AG04450 (cell line): ENCODE measurements around the gene VCAN. TPM values are rescaled to one million over a fixed set of nuclear protein-coding genes. Genes with fewer than 3 reads are reported as not detected.

Source experiments
- CTCF ChIA-PET: fragments of 300-600, 350-600 bp; formaldehyde crosslinking; extraction: SDS; loops from one replicate; lab custom pipeline; 2022; ENCODE audit warnings: antibody characterized with exemption, inconsistent platforms; lab: Charles Lee
- POLR2A ChIA-PET: fragments of 350-600 bp; formaldehyde crosslinking; extraction: SDS; loops from one replicate; lab custom pipeline; 2021; ENCODE audit warnings: antibody characterized with exemption, inconsistent platforms; lab: Yijun Ruan, JAX
- DNase-seq: peaks from one replicate; pipeline ENCODE4 v3.0.0-alpha.2; 2011; ENCODE audit warnings: low read depth, low spot score
- H3K27ac ChIP-seq: one replicate; pipeline ENCODE4 v1.5.1; 2012; ENCODE audit warnings: low read depth, low read length, control low read depth
- H3K27me3 ChIP-seq: one replicate; pipeline ENCODE4 v1.6.0; 2012; ENCODE audit warnings: low read length; ENCODE audit not compliant: control insufficient read depth, insufficient read depth
- H3K4me3 ChIP-seq: 2 replicates; pipeline ENCODE4 v1.5.1; 2011; ENCODE audit warnings: mild to moderate bottlenecking, low read depth, low read length, control low read depth
- H3K9me3 ChIP-seq: 2 replicates; pipeline ENCODE4 v1.5.1; 2012; ENCODE audit warnings: low read length; ENCODE audit not compliant: control insufficient read depth, insufficient read depth
- CTCF ChIP-seq: IDR thresholded peaks from 2 replicates; pipeline ENCODE4 v1.5.1; 2011; ENCODE audit warnings: low read depth, low read length, control low read depth, inconsistent platforms
- polyA plus RNA-seq: library from polyadenylated mRNA; depleted of rRNA; stranded (reverse); fragments of >200 nt; gene quantifications from 2 replicates; pipeline ENCODE4 v1.2.3, GENCODE V29; 2011

VCAN gene
- polyA plus RNA-seq, 1 experiment: 171 TPM

- ChIA-PET CTCF (interaction anchor here (1.0 kb wide), 1 partner anchor 11 kb away, joined by 3 read pairs; no protein-coding TSS in a partner anchor), POLR2A (no interaction called here)
- H3K4me3 ChIP-seq: no peak overlapping the region
- H3K27ac ChIP-seq: no peak overlapping the region
- TF ChIP-seq CTCF: no peak
- DNase-seq: no peak
- H3K27me3 ChIP-seq: no peaks in the 10 kb centered on the region
- H3K9me3 ChIP-seq: no peaks in the 10 kb centered on the region
Measured at GRCh38 chr5:83528439-83528769, 56.9 kb downstream of the VCAN start.

DNA sequence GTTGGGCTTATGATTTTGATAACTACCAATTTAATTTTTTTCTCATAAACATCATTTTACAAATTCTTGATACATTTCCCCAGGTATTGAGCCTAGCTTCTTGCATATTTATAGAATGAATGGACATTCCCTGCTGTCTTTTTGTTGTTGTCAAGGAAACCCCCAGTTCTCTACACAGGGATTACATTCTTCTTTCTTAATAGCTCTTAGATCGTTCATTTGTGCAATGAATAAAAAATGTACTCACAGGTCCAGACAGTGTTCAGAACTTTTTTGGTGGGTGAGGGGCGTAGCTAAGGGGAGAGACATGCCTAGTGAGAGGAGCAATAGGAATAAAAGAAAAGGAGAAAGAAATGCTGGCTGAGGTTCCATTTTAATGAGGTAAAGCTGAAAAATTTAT is 58.6 kb downstream of the VCAN start:
- DNase-seq: no peak
- H3K27ac ChIP-seq: no peak overlapping the region
- ChIA-PET POLR2A (interaction anchor here (0.5 to 0.7 kb wide), 3 partner anchors 21 to 1252 kb away, joined by 3 to 6 read pairs (median 4); partner anchors contain the start of gene RPS23), CTCF (no interaction called here)
- H3K9me3 ChIP-seq: no peaks in the 10 kb centered on the region
- H3K4me3 ChIP-seq: no peak overlapping the region
- TF ChIP-seq CTCF: no peak
- H3K27me3 ChIP-seq: no peaks in the 10 kb centered on the region

- CTCF ChIA-PET: interaction anchor here (0.6 kb wide), 1 partner anchor 375 kb away, joined by 3 read pairs; no protein-coding TSS in a partner anchor
- no peak overlapping the region for H3K4me3 ChIP-seq
- no peaks in the 10 kb centered on the region for H3K9me3 ChIP-seq
- POLR2A ChIA-PET: no interaction called here
- DNase-seq: no peak
- TF ChIP-seq CTCF: no peak
- H3K27ac ChIP-seq: no peak overlapping the region
- no peaks in the 10 kb centered on the region for H3K27me3 ChIP-seq
Measured at GRCh38 chr5:83531661-83532060, 60.1 kb downstream of the VCAN start.

DNA sequence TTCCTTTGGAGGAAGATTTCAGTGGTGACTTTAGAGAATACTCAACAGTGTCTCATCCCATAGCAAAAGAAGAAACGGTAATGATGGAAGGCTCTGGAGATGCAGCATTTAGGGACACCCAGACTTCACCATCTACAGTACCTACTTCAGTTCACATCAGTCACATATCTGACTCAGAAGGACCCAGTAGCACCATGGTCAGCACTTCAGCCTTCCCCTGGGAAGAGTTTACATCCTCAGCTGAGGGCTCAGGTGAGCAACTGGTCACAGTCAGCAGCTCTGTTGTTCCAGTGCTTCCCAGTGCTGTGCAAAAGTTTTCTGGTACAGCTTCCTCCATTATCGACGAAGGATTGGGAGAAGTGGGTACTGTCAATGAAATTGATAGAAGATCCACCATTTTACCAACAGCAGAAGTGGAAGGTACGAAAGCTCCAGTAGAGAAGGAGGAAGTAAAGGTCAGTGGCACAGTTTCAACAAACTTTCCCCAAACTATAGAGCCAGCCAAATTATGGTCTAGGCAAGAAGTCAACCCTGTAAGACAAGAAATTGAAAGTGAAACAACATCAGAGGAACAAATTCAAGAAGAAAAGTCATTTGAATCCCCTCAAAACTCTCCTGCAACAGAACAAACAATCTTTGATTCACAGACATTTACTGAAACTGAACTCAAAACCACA is 67.4 kb downstream of the VCAN start:
- POLR2A ChIA-PET: no interaction called here
- no peak for DNase-seq
- H3K9me3 ChIP-seq: no peaks in the 10 kb centered on the region
- no peak for TF ChIP-seq CTCF
- CTCF ChIA-PET: interaction anchor here (1.2 kb wide), 1 partner anchor 1197 kb away, joined by 3 read pairs; no protein-coding TSS in a partner anchor
- H3K27me3 ChIP-seq: no peaks in the 10 kb centered on the region
- no peak overlapping the region for H3K4me3 ChIP-seq
- H3K27ac ChIP-seq: no peak overlapping the region

- TF ChIP-seq CTCF: no peak
- Histone ChIP-seq H3K27ac (no peak overlapping the region), H3K4me3 (no peak overlapping the region), H3K9me3 (no peaks in the 10 kb centered on the region), H3K27me3 (no peaks in the 10 kb centered on the region)
- DNase-seq: no peak
- ChIA-PET CTCF (interaction anchor here (1.2 kb wide), 1 partner anchor 1198 kb away, joined by 3 read pairs; no protein-coding TSS in a partner anchor), POLR2A (no interaction called here)
Measured at GRCh38 chr5:83539463-83539790, 67.9 kb downstream of the VCAN start.
